Sigmoid colon (tissue), 4 donors: ENCODE data around the gene CACNA1A.

ENCODE experiments used
- POLR2AphosphoS5 ChIP-seq, 4 donors: sonication (generic); formaldehyde crosslinking; IDR thresholded peaks; one replicate each; pipeline ENCODE4 v1.6.1; 2017; ENCODE audit warnings: antibody characterized with exemption in 4 of 4
- TF ChIP-seq, protein P1 (sequence below), 4 experiments: fragments of 450-650 bp in 3 of 4; fragments of 200-600 bp in 1 of 4; IDR thresholded peaks; one replicate each; pipeline ENCODE4 v1.5.1; 2016 to 2019; ENCODE audit warnings: antibody characterized with exemption in 4 of 4, mild to moderate bottlenecking in 3 of 4, moderate library complexity in 2 of 4

DNA sequence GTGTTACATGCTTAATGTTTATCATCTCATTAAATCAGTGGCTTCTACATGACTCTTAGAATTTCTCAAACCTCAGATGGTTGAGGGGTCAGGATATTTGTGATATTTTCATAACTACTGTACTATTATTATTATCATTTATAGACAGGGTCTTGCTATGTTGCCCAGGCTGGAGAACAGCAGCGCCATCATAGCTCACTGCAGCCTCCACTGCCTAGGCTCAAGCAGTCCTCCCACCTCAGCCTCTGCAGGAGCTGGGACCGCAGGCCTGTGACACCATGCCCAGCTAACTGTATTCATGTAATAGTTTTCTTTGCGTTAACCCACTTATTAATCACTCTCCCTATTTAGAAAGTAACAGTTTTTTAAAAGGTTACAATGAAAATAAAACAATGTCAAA is 346.6 kb downstream of the CACNA1A start:
- TF ChIP-seq POLR2AphosphoS5 (IDR thresholded peaks at IDR 0.05): no peak
- TF ChIP-seq, protein P1, sequence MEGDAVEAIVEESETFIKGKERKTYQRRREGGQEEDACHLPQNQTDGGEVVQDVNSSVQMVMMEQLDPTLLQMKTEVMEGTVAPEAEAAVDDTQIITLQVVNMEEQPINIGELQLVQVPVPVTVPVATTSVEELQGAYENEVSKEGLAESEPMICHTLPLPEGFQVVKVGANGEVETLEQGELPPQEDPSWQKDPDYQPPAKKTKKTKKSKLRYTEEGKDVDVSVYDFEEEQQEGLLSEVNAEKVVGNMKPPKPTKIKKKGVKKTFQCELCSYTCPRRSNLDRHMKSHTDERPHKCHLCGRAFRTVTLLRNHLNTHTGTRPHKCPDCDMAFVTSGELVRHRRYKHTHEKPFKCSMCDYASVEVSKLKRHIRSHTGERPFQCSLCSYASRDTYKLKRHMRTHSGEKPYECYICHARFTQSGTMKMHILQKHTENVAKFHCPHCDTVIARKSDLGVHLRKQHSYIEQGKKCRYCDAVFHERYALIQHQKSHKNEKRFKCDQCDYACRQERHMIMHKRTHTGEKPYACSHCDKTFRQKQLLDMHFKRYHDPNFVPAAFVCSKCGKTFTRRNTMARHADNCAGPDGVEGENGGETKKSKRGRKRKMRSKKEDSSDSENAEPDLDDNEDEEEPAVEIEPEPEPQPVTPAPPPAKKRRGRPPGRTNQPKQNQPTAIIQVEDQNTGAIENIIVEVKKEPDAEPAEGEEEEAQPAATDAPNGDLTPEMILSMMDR (IDR thresholded peaks at IDR 0.05): no peak
